Hematopoietic multipotent progenitor cell treated with erythropoietin and hydrocortisone succinate and interleukin-3 and kit ligand, for 15 days (in vitro differentiated cells): ENCODE results near the gene PMVK.
A peak's percentile ranks its signal among the peaks of the same experiment; 100 is the strongest.
"Not testable (repeated sequence)": the region's sequence is repeated elsewhere in the genome, so short reads cannot be mapped to it uniquely, and the experiment has no call there.

Experiments
- DNase-seq: peaks from one replicate; pipeline ENCODE4 v3.0.0-alpha.2; 2015; ENCODE audit warnings: low spot score

Gene PMVK

DNA sequence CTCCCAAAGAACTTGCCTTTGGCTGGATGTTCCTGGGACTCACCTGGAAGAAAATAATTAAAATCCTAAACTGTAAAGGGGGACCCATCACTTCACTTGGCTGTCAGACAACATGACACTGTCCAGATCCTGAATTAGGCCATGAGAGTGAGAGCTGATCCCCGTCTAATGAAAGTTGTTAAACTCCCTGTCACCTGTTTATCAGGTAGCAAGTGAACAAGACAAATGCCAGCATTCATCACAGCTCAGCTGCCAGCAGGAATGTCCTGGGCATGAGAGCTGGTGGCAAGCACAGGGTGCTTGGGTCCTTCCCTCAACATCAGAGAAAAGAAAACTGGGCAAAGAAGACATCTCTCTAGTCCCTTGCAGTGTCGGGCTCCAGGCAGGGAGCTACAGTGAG lies 23.8 kb downstream of the PMVK start:
- DNase-seq = no peak

DNA sequence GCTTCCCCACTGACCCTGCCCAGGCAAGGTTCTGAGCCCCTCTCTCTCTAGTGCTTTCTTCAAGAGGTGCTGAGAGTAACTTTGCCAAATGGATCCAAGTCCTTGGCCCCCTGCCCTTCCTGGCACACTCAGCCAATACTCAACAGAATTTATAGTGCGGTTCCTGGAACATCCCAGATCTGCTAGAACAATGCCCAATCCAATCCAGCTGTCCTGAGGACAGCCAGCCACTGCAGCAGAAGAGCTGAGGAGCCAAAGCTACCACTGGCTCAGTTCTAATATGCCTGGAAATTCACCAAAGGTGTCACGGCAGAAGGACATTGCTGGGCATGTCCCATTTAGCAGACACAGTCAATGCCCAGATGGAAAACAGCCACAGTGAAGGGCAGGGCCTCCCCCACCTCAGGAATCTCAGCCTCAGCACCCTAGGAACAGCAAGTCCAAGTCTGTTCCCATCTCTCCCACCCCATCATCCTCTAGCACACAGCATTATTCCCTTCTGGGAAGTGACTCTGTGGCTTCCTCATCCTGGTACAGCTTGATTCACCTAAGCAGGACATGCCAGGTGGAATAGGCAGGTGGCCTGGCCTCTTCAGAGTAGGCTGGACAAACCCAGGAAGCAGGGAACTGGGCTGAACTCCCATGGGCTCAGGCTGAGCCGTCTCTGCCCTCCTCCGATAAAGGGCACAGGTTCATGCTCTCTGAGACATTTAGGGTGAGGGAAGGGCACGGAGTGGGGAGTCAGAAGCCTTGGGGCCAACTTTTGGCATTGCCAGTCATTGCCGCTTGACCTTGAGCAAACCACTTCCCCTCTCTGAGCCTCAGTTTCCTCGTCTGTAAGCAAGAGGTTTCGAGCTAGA lies 24.6 kb downstream of the PMVK start:
- DNase-seq = no peak

DNA sequence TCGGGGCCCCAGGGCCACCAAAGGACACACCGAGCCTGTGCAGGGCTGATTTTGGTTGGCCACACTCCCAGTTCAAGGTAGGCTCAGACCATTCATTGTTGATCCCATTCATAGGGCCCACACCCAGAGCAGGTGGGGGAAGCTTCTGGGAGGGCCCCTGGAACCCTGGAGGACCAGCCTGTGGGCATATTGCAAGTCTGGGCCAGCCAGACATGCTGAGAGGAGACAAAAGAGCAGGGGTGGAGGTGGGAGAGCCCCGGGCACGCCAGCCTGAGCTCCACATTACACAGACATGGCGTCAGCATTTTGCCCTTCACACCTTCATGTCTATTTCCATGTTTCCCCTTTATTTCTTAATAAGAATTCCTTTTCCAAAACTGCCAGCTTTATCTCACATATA lies 25.7 kb downstream of the PMVK start:
- no peak for DNase-seq

DNA sequence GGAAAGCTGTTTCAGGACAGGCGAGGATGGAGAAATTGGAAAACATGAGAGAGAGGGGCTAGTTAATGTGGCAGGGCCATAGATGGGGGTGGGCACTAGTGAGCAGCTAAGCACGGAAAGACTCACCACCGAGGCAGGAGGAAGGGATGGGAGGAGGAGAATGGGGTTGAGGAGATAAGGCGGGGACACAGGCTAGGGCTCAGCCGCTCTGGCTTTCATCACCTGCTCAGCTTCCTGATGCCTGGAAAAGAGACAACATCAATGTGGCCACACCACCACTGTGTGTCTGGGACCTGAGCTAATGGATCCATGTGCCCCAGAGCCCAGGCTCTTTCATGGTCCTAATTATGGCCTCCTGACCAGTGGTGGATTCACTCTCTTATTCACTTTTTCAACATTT lies 27.6 kb downstream of the PMVK start:
- DNase-seq = no peak

DNA sequence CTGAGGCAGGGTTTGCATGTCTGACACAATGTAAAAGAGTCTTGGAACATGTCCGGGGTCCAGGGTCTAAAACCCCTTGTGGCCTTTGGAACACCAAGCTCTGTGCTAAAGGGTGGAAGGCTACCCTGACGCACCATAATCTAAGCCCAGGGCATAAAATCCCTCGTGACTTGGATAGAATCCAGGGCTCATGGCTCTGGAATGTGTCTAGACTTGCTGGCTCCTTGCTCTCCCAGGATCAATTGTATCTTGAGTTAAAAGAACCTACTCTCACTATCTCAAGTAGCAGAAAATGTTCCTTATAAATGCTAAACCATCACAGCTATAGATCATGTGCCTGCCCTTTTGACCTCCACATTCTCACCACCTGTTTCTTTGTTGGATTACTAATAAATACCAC lies 28.4 kb downstream of the PMVK start:
- DNase-seq = not testable (repeated sequence)

DNA sequence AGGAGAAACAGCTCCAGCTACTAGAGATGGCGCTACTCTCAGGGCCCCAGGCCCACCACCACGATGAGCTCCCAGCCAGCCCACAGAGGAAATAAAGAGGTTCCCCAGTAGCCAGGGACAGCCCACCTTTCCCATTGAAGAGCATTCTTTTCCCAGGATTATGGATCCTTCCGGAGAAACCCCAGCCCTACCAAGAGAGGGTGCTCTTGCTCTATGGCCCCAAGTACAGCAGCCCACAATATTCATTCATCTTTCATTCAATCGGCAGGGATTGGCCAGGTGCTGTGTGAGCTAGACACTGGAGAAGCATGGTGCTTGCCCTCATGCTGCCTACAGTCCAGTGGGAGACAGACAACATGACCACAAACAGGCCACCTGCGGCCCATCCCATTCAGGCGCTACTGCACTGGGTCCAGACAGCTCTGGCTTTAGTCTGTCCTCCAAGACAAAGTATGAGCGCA lies 29.9 kb downstream of the PMVK start:
- peak; percentile 21 for DNase-seq

DNA sequence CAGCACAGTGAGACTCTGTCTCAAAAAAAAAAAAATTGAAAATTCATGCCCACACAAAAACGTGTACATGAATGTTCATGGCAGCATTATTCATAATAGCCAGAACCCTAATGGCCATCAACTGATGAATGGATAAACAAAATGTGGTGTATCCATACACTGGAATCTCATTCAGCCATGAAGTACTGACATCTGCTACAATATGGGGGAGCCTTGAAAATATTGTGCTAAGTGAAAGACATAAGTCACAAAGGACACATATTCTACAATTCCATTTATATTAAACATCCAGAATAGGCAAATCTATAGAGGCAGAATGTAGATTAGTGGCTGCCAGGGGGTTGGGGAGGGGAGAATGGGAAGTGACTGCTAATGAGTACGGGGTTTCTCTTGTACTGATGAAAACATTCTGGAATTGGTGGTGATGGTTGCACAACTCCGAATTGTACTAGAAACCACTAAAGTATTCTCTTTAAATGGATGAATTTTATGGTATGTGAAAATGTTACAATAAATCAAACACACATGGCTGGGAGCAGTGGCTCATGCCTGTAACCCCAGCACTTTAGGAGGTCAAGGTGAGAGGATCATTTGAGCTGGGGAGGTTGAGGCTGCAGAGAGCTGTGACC lies 33.5 kb downstream of the PMVK start:
- DNase-seq = no peak

DNA sequence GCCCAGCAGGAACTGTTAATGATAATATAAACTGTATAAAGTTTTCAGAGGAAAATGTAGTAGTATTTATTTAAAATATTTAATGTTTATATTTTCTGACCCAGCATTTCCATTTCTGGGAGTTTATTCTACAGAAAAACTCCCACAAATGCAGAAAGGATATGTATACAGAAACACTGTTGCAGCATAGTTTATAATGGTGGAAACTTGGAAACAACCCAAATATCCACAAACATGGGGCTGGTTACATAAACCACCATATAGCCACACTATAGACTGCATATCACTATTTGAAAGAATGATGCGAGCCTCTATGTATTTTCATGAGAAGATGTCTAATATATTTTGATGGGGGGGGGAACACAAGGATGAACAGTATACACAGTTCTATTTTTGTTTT lies 34.9 kb downstream of the PMVK start:
- no peak for DNase-seq

DNA sequence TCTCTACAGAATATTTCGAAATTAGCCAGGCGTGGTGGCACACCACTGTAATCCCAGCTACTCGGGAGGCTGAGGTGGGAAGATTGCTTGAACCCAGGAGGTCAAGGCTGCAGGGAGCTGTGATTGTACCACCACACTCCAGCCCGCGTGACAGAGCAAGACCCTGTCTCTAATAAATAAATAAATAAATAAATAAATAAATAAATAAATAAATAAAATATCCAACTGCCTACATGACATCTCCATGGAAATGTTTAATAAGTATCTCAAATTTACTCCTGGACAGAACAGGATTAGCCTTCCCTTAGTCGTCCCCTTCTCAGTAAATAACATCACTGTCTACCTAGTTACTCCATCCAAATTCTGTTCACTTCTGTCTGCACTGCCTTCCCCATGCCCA lies 37.5 kb downstream of the PMVK start:
- no peak for DNase-seq

DNA sequence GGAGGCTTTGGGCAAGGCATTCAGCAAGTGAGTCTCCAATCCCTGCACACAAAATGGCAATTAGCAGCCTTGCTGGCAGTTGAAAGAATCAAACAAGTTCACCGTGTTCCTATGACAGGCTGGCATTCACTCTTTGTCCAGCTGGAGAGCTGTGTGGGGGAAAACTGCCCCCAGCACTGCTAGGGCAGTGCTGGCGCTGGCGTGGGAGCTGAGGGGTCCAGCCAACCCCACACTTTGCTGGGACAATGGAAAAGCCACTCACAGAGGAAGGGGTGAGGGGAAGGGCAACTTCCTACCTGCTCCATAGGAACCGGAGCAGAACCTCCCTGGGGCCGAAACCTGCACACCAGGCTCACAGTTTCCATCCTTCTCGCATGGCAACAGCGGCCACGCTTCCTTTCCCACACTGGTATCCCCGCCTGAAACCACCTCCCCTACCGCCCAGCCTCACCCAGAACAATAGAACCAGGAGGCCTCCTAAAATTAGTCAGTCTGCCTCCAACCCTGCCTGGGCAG lies 39.7 kb downstream of the PMVK start:
- no peak for DNase-seq

DNA sequence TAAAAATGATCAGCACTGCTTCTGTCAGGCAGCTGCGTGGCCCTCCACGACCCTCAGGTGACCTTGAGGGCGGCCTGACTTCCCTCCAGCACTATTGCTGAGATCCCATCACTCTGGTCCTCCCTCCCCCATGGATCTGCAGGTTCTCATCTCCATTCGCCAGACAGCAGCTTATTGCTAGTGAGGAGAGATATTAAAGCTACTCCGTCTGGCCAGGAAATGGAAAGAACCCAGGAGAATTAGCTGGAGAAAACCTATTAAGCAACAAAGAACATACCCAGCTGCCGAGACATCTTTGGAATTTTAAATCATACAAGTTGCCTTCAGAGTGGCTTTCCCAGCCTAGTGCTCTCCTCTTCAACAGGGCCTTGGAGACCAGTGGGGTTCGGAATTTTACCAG lies 40.7 kb downstream of the PMVK start:
- no peak for DNase-seq

DNA sequence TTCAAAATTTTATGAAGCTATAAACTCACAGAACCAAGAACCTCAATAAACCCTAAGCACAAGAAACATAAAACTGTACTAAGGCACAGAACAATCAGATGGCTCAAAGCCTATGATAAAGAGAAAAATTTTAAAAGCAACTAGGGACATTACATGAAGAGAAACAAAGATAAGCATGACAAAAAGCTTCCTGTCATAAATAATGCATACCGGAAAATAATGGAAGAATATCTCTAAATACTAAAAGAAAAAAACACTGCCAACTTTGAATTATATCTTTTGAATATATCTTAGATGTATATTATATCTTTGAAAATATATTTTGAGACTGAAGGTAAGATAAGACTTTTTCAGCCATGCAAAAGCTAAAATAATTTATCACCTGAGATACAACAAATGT lies 45.1 kb downstream of the PMVK start:
- DNase-seq = no peak

DNA sequence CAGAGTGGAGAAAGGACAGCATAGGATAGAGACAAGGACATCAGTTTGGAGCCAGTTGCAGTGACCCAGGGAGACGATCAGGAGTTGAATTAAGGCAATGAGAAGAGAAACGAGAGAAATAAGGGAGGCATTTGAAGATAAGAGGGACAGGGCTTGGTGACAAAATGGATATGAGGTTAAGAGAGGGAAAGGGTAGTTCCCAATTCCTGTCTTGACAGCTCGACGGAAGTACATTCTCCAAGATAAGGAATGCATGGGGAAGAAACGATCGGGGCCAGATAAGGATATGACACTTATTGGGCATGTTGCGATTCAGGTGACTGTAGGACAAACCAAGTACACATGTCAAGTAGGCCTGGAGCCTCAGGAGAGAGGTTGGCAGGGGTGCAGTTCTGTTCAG lies 47.8 kb downstream of the PMVK start:
- no peak for DNase-seq

DNA sequence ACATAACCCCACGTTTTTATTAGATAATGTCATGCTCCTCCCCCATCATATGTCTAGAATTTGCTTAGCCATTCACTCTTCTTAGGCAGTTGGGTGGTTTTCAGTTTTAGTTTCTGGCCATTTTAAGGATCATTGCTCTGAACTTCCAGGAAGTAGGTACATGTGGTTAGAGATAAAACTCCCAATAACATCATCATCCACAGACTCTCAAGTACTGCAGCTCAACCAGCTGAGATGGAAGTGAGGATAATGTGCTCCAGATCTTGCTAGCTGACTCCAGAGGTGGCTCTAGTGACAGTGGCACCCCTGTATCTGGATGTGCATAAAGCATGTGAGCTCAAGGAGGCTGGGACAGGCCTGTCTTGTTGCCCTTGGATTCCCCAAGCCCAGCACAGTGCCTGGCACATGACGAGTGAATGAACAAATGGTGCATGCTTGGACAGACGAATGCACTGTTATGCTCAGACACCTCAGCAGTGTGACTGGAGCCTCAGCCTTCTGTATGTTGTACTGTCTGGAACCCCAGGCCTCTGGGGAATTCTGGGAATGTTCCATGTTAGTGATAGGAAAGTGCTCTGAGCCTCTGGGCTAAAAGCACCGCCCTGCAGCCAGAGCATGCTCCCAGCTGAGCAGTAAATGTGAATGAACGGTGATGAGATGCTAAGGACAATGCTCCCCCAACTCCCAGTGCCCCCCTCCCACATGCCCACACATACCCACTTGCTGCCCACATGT lies 50.1 kb downstream of the PMVK start:
- DNase-seq = no peak

DNA sequence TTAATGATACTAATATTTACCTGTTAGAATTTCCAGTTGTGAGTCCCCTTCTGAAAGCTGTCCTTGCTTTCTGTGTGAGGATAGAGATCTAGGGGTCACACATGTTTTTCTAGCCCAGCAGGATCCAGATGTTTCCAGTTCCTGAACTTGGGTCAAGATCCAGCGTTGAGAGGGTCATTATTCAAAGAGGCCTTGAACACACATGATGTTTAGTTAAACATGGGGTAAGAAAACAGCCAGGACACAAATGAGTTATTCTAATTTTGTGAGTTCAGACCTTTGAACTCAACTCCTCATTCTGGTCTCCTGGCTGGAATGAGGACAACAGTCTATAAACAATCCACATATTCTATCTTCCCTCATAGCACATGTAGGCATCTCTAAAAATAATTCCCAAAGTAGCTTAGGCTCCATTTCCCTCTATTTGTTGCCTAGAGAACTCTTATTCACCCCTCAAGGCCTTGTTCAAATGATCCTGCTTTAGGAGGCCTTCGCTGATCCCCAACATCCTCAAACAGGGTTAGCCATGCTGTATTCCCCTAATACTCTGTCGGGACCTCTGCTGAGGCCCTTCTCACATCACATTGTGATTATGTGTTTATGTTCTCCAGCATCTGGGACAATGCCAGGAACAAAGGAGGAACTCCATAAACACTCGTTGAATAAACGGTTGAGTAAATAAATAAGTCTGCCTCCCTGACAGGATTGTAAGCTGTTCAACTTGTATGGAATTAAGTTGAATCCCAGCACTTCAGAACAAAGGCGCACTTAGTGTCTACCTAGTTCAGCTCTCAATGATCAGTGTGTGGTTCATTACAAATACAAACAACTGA lies 51.4 kb downstream of the PMVK start:
- no peak for DNase-seq

DNA sequence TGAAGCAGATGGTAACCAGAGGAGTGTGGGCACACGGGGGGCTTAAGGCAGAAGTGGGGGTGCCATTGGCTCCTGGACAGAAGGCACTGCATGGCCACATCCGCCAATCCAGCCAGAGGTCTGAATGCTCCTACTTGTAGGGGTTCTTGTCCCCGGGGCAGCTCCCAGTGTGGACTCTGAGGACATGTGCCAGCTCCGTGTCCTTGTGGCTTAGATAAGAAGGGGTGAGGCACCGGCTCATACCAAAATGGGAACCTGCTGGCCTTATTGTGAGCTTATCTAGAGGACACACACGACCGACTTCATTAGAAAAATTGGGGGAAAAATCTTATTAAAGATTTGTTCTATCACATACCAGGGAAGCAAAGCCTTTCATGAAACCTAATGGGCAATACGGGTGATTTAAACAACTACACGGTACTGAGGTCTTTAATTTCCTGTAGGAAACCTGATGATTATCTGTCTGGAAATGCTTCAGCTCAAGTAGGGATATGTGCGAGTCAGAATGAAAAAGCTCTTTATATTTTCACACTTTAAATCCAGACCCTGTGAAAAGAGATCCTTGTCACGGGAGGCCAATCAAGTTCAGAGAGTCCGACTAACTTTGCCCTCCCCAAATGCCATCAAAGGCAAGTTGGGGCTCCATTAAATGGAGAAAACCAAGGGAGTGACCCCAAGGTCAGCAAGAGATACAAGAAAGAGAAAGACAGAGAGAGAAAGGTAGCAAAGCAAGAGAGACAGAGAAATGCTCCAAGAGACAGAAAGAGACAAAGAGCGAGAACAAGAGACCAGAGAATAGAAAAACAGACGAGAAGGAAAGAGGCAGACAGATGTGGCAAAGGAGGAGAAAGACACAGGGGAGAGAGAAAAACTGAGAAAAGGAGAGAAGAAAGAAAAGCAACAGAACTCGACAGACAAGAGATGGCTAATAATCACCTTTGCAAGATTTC lies 52.3 kb downstream of the PMVK start:
- DNase-seq = peak; percentile 34

DNA sequence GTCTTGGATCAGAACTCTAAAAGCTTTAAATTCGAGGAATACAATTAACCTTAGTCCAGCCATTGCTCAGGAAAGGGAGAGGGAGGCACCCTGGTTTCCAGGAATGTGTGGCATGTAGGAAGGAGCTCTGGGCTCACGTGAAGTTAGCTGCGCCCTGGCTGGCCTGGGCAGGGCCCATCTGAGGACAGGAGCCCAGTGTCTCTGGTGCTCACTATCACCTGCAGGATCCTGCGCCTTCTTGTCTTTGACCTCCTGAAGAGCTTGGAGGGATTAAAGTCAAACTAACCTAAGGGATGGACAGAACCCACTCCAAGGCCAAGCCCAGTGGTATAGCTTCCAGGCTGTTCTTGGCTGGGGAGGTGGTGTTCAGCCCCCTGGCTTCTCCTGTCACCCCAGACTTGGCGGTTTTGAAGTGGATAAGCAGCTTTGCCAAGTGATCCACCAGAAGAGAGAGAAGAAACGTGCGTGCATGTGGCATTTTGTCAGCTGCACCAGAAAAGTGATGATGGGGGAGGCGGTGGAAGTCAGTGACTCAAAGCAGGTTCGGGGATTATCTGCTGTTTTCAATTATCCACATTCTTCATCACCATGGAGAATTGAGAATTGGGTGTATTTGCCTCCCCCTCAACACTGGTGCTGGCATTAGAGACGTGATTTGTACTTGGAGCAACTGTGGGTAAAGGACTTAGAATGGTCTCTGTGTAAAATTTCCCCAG lies 54.5 kb downstream of the PMVK start:
- DNase-seq = no peak

DNA sequence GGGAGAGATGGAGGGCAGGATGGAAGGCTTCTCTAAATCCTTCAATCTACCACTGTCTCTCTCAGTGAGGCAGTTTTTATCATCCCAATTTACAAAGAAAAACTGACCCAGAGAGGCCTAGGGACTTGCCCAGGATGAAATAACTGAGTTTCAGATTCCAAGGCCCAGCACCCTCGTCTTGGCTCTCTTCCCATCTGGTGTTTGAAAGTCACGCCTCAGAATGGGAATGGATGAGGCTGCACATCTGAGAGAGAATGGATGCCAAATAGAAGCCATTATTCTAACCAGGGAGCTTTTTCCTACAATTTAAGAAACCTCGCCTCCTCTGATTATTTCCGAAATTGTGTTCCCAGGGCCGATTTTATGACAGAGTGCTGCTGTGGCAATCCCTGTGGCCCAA lies 55.8 kb downstream of the PMVK start:
- DNase-seq = no peak

DNA sequence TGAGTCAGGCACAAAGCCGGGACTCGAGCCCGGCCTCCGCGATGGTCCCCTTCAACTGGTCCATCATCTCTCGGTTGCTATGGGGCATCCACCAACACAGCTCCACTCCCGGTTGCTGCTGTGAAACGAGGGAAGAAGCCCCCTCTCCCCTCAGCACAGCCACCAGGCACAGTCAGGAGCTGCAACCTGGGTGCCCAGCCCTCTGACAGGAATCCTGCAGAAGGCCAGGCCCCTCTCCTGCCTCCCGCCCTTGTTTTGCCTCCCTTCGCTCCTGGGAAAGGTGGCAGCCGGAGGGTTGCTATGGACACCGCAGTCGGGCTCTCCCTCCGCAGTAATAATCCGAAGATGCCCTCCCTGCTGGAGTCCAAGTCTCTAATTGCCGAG lies 57.5 kb downstream of the PMVK start:
- DNase-seq = no peak
